ENCODE results near the gene RPL28.

GRCh38 chr19:55369653-55370304 is 16.0 kb upstream of the RPL28 start:
- TF ChIP-seq GATA2 (IDR thresholded peaks at IDR 0.05; ENCODE audit: low read depth, low read length) (no peak), GATA3 (IDR thresholded peaks at IDR 0.05; ENCODE audit: low read depth, low read length) (no peak)
